ENCODE results near the gene ETV4. TPM values are rescaled to one million over a fixed set of nuclear protein-coding genes. Genes with fewer than 3 reads are reported as not detected.
A peak's percentile ranks its signal among the peaks of the same experiment; 100 is the strongest.

ETV4 gene
- total and polyA plus RNA-seq, 2 of the 13 experiments (the other 11 are each of a cell fraction or from before 2014, with no cell fraction given) = 128 to 330 TPM

DNA sequence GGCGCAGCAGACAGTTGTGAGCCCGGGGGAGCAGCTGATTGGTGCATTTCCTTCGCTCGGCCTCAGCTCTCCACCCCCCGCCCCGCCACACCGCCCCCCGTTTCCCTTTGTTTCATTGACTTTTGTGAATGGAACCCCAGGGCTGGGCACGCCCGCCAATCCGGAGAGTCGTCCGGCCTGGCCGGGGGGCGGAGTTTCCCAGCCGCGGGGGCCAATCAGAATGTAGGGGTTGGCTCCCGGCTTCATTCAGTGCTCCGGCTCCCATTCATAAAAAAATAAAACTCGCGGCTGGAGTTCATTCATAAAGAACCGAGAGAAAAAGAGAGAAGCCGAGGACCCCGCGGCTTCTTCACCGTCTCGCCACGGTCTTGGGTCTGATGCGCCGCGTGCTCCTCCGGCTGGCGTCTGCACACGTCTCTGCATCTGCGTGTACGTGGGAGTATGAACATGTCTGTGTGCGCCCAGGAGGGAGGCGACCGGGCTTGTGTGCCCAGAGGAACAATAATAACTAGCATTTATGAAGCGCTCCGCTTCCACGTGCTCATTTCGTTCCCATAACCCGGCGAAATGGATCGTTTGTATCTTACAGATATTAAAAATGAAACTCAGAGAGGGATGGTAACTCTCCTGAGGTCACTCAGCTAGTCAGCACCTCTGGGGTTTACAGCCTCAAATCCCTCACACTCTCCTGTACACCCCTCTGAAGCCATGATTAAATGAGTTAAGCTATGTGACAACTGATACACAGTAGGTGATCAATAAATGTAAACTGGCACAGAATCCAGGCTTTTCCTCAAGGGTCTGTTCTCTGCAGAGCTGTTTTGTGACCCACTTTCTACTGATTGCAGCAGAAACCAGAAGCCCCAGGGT is at the start of gene ETV4 (continued):
- TF ChIP-seq, protein P1, sequence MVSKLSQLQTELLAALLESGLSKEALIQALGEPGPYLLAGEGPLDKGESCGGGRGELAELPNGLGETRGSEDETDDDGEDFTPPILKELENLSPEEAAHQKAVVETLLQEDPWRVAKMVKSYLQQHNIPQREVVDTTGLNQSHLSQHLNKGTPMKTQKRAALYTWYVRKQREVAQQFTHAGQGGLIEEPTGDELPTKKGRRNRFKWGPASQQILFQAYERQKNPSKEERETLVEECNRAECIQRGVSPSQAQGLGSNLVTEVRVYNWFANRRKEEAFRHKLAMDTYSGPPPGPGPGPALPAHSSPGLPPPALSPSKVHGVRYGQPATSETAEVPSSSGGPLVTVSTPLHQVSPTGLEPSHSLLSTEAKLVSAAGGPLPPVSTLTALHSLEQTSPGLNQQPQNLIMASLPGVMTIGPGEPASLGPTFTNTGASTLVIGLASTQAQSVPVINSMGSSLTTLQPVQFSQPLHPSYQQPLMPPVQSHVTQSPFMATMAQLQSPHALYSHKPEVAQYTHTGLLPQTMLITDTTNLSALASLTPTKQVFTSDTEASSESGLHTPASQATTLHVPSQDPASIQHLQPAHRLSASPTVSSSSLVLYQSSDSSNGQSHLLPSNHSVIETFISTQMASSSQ (IDR thresholded peaks at IDR 0.05; ENCODE audit: low read depth) = no peak
- TF ChIP-seq, protein P1 (CRISPR knock-in tag; IDR thresholded peaks at IDR 0.05; ENCODE audit: borderline replicate concordance) = no peak; the same call in 1 of the 2 replicates
- no peak for TF ChIP-seq ZC3H4 (CRISPR knock-in tag; IDR thresholded peaks at IDR 0.05; ENCODE audit: borderline replicate concordance)
- TF ChIP-seq, protein P2, sequence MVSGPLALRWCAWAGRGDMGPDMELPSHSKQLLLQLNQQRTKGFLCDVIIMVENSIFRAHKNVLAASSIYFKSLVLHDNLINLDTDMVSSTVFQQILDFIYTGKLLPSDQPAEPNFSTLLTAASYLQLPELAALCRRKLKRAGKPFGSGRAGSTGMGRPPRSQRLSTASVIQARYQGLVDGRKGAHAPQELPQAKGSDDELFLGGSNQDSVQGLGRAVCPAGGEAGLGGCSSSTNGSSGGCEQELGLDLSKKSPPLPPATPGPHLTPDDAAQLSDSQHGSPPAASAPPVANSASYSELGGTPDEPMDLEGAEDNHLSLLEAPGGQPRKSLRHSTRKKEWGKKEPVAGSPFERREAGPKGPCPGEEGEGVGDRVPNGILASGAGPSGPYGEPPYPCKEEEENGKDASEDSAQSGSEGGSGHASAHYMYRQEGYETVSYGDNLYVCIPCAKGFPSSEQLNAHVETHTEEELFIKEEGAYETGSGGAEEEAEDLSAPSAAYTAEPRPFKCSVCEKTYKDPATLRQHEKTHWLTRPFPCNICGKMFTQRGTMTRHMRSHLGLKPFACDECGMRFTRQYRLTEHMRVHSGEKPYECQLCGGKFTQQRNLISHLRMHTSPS (CRISPR knock-in tag; IDR thresholded peaks at IDR 0.05; ENCODE audit: low read depth) = no peak
- TF ChIP-seq, protein P3, sequence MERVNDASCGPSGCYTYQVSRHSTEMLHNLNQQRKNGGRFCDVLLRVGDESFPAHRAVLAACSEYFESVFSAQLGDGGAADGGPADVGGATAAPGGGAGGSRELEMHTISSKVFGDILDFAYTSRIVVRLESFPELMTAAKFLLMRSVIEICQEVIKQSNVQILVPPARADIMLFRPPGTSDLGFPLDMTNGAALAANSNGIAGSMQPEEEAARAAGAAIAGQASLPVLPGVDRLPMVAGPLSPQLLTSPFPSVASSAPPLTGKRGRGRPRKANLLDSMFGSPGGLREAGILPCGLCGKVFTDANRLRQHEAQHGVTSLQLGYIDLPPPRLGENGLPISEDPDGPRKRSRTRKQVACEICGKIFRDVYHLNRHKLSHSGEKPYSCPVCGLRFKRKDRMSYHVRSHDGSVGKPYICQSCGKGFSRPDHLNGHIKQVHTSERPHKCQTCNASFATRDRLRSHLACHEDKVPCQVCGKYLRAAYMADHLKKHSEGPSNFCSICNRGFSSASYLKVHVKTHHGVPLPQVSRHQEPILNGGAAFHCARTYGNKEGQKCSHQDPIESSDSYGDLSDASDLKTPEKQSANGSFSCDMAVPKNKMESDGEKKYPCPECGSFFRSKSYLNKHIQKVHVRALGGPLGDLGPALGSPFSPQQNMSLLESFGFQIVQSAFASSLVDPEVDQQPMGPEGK (CRISPR knock-in tag; IDR thresholded peaks at IDR 0.05) = 0 out of 2 replicates have a peak, but pooled peaks have one; percentile 86
